Central memory CD4-positive, alpha-beta T cell (primary cell): ENCODE measurements around the gene PEAR1.

Experiments
- DNase-seq: peaks from one replicate; pipeline ENCODE4 v3.0.0; 2022
- total RNA-seq, 3 experiments: gene quantifications; one replicate each; lab custom pipeline; 2026; lab: John Stamatoyannopoulos, UW

PEAR1 gene, protein sequence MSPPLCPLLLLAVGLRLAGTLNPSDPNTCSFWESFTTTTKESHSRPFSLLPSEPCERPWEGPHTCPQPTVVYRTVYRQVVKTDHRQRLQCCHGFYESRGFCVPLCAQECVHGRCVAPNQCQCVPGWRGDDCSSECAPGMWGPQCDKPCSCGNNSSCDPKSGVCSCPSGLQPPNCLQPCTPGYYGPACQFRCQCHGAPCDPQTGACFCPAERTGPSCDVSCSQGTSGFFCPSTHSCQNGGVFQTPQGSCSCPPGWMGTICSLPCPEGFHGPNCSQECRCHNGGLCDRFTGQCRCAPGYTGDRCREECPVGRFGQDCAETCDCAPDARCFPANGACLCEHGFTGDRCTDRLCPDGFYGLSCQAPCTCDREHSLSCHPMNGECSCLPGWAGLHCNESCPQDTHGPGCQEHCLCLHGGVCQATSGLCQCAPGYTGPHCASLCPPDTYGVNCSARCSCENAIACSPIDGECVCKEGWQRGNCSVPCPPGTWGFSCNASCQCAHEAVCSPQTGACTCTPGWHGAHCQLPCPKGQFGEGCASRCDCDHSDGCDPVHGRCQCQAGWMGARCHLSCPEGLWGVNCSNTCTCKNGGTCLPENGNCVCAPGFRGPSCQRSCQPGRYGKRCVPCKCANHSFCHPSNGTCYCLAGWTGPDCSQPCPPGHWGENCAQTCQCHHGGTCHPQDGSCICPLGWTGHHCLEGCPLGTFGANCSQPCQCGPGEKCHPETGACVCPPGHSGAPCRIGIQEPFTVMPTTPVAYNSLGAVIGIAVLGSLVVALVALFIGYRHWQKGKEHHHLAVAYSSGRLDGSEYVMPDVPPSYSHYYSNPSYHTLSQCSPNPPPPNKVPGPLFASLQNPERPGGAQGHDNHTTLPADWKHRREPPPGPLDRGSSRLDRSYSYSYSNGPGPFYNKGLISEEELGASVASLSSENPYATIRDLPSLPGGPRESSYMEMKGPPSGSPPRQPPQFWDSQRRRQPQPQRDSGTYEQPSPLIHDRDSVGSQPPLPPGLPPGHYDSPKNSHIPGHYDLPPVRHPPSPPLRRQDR
- total RNA-seq, result 0 reads per million in 3 experiments

DNA sequence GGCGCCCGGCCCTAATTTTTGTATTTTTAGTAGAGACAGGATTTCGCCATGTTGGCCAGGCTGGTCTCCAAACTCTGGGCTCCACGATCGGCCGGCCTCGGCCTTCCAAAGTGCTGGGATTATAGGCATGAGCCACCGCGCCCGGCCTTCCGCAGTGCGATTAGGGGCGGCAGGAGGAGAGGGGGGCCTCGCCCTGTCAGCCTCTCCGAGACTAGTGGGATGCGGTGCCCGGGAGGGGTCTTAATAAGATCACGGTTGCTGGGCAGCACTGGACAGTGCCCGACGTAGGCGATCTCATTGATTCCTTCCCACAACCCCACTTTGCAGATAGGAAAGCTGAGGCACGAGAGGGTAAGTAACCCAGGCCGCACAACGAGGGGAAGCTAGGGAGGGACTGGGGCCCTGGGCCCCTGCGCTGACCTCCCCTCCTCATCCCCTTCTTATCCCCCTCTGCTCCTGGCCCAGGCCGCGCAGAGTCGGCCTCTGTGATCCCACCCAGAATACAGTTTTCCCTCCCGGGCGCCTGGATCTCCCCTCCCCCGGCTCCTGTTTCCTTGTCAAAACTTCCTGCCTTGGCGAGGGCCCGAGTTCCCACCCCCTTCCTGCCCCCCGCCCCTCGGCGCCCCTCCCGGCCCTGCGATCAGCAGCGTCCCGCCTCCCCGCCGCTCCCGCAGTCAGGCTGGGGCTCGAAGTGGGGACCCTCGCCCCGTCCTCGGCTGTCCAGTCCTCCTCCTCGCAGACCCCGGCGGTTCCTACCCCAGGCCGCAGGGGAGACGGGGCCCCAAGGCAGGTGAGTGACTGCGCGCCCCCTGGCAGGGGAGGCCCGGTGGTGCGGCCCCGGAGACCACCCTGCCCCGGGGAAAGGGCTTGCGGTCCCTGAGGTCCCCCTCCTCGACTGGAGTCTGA lies at the start of gene PEAR1:
Gene PEAR1 (plus strand): TSS at position 671 of the 906 bp plus-strand sequence. CDS start 10,209 bp downstream, outside the sequence.
- DNase-seq, result no peak

DNA sequence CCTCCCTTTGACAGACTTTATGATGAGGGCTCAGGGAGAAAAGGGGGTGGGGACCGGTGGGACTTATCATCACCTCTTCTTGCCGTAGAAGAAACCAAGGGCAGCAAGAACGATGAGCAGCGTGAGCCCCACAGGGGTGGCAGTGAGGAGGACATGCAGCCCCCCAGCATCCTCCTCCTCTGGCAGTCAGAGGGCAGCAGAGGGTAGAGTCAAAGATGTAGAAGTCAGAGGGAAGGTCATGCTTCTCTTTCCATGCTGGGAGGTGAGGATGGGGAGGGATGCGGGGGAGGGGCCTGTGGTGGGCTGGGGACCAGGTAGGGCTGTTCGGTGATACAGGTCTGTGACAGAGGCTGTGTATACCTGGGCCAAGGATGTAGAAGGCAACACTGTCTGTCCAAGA lies 49.4 kb upstream of the PEAR1 start:
- DNase-seq, result no peak

DNA sequence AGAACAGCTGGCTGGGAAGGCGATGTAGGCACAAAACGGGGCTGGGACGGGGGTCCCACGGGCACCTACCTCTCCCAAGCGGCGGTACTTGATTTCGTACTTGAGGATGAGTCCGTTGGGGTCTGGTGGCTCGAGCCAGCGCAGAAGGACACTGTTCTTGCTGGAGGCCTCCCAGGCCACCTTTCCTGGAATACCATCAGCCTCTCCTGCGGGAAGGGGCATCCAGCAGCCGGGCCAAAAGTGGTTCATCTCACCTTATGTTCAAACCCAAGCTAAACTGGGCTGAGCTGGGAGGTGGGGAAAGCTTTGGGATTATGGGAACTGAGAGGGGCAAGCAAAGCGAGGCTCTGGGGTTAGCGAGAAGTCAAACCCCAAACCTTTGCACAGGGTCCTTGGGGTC lies 48.9 kb upstream of the PEAR1 start:
- DNase-seq, result no peak

DNA sequence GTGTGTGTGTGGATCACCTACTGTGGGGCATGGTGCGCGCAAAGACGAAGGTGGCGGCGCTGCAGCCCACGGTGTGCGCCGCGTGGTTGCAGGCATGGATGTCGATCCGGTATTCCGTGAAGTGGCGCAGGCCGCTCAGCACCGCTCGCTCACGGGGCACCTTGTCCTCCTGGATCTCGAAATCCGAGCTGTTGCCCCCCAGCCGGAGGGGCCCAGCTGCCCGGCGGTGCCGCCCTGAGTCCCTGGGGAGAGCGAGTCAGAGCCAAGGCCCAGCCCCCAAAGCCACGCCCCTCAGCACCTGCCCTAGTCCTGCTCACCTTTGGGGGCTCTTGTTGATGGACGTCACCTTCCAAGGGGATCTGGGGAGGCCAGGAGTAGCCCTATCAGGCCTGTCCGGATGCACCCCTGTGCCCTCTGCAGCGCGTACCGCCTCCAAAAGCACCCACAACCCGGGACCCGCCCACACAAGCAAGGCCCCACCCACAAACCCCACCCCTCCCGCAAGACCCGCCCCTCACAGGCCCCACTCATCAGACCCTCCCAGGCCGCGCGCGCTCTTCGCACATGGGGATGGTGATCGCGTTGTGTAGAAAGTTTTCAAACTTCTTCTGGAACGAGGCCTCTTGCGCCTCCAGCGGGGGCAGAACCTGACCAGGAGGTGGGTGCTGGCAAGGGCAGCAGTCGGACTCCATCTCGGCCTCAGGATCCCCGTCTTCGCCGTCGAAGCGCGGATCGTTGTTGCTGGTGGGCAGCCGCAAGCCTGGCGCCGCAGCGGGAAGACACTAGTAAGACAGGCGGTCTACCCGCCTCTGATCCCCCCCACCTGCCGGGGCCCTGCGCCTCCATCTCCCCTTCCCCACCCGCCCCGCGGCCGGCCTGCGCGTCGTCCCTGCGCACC lies 48.2 kb upstream of the PEAR1 start:
- DNase-seq, result peak; percentile 23

DNA sequence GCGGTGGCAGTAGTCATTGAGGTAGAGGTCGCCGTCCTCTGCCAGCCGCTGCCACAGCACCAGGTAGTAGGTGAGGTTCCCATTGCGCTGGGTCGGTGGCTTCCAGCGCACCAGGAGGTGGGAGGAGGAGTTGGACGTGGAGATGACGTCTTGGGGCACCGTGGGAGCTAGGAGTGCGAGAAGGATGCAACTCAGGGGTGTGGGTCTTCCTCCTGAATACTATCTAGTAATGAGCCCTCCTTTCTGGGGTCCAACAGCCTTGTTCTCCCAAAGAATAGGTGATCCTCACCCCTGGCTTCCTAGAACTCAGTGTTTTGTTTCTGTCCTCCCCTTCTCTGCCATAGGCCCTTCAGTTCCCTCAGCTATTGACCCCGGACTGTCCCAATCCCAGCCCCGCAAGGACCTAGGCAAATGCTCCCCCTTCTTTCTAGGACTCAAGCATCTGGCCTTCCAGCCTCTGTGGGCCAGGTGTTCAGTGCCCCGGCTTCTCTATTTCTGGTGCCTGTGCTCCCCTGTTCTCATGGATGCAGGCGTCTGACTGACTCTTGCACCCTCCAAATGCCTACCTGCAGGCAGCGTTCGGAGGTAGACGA lies 47.5 kb upstream of the PEAR1 start:
- DNase-seq, result no peak

DNA sequence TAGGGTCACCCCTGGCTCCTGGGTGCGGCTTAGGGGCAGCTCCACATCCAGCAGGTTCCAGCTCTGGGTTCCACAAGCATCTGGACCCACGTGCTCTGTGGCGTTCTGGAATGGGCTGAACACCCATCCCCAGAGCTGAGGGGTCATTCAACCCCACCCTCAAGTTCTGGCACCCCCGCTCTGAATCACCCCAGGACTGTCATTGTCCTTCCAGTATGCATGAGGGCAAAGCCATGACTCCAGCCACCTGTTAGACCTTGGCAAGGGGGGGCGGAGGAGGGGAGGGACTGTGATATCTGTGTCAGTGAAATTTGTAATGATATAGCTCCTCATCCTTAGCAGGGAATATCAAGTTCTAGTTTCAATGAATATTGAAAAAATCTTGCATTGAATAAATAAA lies 46.9 kb upstream of the PEAR1 start:
- DNase-seq, result no peak

DNA sequence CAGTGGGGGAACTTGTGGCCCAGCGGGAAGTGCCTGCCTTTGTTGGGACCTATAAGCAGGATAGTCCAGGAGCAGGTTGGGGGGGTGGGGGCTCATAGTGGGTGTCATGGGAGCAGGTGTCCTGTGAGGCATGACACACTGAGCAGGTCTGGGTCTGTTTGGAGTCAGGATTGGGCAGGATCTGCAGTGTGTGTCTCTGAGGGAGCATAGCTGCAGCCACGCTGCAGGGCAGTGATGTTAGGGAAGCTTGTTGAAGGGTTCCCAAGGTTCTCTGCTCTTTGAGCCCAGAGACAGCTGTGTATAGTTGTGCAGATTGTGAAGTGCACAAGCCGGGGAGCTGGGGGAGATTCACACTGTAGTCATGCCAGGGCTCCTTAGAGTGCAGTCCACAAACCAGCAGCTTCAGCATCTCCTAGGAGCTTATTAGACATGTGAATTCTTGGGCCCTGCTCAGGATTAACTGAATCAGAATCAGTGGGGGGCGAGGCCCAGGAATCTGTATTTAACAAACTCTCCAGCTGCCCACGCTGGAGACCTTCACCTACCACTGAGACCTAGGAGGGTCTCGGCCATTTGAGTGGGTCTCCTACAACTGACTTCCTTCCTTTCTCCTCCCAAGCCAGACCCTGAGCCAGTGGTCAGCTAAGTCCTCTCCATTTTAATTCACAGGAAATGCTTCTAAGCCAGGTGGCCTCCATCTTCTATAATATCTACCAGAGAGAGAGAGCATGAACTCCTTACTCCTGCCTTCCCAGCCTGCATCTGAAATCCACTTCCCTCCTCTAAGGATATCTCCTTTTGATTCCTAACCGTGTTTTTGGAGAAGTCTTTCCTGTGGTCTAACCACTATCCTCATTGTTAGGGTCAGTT lies 45.7 kb upstream of the PEAR1 start:
- DNase-seq, result no peak

DNA sequence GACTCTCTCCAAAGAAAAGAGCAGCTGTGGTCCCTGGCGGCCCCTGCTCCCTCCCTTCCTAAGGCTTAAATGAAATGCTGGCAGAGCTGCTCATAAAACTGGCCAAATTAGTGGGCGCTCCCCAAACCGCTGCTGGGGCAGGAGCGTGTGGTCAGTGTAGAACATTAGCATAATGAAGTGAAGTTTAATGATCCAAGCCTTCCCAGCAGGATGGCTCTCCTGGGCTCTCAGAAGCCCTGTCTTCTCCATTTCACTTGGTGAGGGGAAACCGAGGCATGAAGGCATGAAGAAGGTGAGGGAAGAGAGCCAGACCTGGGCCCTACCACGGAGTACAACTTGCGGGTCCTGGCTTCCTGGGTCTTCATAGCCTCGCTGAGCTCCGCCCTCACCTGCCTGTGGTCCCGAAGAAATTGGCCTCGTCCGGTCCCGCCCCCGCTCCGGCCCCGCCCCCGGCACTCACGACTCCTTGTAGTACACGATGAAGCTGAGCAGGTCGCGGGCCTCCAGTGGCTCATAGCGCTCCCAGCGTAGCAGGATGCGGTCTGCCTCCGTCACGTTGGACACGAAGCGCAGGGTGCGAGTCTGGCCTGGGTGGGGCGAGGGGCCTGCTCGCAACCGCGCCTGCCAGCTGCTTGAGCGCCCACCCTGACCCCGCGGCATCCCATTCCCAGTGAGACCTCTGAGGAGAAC lies 44.9 kb upstream of the PEAR1 start:
- DNase-seq, result peak; percentile 62

DNA sequence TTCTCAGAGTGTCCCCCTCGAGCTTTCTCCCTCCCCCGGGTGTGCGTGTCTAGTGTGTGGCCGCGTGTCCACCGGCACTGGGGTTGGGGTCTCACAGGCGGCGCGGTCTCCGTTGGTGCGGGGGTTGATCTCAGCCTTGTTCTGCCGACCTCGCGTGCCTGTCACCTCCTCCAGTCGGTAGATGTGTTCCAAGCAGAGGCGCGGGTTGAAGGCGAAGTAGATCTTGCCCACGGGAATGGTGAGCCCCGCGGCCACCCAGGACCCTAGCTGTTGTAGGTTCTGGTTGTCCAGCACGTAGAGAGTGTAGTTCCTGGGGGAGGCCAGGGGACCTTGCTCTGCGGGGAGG lies 44.4 kb upstream of the PEAR1 start:
- DNase-seq, result no peak

DNA sequence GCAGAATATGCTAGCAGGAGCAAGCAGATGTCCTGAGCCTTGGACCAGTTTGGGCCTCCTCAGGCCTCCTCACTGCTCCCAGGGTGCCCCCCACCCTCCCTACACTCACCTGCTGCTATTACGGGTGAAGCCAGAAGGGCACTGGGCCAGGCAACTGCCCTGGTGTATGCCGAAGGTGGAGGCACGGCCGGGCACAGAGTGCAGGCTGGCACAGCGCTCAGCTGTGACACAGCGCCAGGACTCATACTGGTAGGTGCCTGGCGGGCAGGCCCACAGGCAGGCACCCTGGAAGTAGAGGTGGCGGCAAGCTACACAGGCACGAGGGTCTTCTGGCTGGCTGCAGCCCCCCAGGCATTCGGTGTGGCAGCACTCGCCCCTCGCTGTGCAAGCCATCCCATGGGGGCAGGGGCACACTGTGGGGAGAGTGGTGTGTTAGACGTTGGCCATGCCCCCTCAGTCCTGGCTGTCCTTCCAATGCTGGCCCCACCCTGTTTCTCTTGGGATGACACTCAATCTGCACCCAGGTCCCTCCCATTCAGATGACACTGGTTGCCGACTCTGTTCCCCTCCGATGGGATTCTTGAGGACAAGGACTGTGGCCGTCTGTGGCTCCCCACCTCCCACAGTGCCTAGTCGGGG lies 41.6 kb upstream of the PEAR1 start:
- DNase-seq, result no peak

DNA sequence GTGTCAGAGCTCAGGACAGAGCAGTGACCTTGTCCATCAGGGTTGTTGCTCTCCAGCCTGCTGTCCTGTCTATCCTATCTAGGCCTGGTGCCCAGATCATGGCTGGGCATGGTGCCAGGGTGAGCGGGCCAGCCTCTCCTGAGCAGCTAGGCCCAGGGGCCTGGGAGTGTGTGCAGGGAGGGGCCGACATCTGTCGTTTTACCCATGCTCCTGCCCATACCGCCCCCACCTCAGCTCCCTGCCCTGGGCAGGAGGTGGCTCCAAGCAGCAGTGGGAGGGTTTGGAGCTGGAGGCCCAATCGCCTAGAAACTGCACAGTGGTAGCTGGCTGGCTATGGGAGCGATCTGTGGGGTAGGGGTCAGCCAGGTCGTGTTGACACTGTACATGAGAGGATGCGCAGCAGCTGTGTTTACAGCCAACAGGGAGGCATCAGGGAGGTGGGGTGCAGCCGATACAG lies 41.1 kb upstream of the PEAR1 start:
- no peak for DNase-seq

DNA sequence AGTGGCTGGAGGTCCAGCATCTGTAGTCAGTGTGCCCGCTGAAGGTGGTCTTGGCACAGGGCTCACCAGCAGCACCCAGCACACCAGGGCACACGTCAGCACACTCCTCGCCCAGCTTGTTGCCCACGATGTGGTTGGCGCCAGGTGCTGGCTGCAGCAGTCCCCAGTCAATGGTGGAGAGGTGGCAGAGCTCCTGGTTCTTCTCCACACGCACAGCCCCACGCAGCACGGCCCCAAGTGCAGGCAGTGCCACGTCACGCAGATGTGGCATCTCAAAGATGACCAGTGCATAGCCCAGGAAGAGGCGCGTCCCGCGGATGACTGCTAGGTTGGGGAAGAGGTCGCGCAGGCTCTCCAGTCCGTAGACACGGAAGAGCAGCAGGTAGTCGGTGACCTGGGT lies 39.8 kb upstream of the PEAR1 start:
- DNase-seq, result no peak

DNA sequence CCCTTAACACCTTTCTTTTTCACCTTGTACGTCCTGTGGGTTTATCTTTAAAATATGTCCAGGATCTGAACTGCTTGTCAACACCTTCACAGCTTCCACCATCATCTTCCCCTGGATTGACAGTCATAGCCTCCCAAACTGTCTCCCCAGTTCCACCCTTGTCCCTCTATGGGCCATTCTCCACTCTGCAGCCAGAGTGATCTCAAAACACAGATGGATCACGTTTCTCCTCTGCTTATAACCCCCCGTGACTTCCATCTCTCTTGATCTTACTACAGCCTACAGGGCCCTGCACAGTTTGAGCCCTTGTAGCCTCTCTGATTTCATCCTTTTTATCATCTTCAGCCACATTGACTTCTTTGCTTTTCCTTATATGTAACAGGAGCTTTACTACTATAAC lies 38.9 kb upstream of the PEAR1 start:
- no peak for DNase-seq

DNA sequence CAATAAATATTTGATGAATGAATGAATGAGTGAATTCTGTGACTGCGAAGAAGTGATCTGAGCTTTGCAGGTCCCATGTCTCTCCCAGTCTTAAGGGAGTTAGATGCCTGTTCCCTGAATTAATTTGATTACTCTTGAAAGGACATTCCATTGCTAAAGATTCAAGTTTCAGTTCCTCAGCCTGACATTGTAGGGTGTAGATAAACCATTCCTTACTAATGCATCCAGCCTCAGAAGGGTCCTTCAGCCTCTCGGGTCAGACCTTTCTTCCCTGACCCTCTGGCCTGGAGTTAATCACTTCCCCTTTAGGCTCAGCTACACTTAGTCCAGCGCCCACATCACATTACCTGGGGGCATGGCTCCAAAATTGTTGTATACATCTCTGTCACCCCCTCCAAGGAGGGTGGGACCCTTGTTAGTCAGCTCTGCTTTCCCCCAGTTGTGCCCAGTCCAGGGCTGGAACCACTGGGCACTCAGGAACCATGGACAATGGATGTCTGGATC lies 37.2 kb upstream of the PEAR1 start:
- no peak for DNase-seq

DNA sequence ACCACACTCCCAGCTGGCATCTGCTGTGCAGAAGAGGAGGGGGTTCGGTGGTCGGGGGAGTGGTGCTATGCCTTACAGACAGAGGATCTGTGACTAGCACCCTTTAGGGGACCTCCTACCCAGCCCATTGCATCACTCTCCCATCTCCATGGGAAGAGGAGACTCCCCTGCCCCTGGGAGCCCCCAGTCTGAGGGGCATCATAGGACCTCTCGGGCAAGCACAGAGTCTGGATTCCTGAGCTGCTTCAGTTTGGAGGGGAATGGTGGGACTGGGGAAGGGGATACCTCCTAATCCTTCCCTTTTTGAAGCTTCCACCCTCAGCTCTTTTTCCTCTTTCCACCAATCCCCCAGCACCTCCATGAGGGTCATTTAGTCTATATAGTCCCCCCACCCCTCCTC lies 36.0 kb upstream of the PEAR1 start:
- DNase-seq, result no peak

DNA sequence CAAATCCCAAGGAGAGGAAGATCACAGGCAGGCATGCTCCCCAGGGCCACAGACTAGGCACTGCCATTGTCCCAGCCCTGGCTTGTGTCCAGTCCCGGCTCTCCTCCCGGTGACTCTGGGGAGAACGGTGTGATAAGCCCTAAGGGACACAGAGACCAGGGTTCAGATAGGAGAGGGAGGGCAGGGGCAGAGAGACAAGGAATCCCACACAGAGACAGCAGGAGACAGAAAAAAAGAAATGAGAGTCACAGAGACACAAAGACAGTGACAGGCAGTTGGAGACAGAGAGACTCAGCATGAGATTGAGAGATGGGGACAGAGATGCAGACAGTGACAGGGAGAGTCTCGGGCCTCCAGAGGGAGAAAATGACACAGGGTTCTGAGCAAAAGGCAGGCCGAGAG lies 35.0 kb upstream of the PEAR1 start:
- no peak for DNase-seq

DNA sequence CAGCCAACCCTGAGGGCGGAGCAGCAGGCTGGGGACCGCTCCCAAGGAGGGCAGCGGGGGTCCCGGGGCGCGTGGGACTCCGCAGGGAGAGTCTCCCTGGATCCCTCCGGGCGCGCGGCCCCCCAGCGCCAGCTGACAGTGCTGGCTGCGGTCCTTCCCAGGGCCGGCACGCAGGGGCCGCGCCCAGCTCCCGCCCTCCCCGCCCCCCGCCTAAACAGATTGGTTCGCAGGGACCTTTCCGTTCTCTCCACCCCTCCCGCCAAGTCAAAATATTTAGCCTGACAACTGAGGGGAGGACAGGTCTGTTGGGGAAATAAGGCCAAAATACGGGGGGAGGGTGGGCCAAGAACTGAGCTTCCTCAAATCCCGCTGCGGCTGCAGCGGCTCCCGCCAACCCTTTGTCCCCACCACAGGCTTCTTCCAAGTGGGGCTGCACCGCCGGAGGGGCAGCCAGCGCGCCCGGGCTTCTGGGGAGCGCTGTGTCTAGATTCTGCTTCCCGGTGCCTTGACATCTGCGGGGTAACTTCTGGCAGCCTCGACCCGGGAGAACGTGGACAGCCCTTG lies 34.5 kb upstream of the PEAR1 start, which contains the start of gene INSRR:
Gene INSRR (minus strand): TSS at position 159 of the 564 bp plus-strand sequence. CDS start 496 bp downstream, outside the sequence.
- no peak for DNase-seq

DNA sequence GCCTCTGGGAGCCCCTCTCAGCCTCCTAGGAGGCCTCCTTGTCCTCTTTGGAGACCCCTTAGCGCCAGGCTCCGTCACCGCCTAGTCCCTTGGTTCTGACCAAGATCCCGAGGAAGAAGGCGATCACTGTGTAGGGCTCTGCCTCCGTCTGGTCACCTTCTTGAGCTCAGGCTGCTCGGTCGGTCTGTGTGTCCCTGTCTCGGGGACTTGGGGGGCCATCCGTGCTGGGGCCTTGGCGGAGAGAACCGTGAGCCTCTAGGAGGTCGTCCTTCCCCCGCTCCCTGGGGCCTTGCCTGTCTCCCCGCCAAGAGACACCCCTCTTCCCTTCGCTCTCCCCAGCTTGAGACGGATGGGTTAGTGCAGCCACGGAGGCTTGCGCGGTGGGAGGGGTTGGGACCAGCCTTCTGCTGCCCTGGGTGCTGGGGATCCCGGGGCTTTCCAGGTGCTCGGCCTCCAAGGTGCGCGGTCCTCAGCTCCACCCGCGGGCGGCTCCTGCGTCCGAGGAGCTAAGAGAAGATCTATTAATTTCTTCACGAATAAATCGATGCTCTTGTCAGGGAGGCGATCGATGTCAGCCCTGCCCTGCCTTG lies 33.9 kb upstream of the PEAR1 start:
- peak; percentile 5 for DNase-seq
